Measurements from ENCODE around the gene TMEM63A. TPM values are rescaled to one million over a fixed set of nuclear protein-coding genes. Genes with fewer than 3 reads are reported as not detected.

Gene TMEM63A
- total and polyA plus RNA-seq, 2 of the 13 experiments (the other 11 are each of a cell fraction or from before 2014, with no cell fraction given): 23.9 to 53.3 TPM

DNA sequence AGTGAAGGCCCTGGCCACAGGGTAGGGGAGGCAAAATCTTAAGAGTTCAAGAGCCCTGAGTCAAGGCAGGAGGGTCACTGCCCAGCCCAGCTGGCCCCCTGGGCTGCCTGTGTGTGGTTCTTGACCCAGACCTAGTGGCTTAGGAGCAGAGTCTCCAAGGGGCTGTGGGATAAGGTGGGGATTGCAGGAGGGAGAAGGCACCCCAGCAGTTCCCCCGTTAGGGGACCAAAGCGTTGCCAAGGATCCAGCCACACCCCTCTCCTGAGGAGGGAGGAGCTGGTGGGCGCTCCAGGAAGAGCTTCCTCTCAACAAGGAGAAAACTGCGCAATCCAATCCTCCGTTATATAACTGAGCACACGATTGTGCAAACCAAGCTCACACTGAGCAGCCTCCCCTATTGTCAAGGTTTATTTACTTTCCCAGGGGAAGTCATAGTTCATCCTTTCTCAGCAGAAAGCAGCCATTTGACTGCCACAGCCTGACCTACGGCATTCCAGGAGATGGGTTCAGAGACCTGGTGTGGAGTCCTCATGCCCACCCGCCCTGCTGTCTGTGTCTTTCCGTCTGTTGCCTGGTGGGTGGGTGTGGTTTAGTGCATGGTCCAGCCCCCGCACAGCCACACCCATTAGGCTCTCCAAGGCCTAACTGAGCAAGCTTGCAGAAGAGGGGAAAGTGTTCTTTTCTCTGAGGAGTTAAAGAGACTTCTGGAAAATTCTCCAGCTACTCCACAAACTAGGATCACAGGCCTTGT is 68.8 kb downstream of the TMEM63A start (continued):
- TF ChIP-seq, protein P1, sequence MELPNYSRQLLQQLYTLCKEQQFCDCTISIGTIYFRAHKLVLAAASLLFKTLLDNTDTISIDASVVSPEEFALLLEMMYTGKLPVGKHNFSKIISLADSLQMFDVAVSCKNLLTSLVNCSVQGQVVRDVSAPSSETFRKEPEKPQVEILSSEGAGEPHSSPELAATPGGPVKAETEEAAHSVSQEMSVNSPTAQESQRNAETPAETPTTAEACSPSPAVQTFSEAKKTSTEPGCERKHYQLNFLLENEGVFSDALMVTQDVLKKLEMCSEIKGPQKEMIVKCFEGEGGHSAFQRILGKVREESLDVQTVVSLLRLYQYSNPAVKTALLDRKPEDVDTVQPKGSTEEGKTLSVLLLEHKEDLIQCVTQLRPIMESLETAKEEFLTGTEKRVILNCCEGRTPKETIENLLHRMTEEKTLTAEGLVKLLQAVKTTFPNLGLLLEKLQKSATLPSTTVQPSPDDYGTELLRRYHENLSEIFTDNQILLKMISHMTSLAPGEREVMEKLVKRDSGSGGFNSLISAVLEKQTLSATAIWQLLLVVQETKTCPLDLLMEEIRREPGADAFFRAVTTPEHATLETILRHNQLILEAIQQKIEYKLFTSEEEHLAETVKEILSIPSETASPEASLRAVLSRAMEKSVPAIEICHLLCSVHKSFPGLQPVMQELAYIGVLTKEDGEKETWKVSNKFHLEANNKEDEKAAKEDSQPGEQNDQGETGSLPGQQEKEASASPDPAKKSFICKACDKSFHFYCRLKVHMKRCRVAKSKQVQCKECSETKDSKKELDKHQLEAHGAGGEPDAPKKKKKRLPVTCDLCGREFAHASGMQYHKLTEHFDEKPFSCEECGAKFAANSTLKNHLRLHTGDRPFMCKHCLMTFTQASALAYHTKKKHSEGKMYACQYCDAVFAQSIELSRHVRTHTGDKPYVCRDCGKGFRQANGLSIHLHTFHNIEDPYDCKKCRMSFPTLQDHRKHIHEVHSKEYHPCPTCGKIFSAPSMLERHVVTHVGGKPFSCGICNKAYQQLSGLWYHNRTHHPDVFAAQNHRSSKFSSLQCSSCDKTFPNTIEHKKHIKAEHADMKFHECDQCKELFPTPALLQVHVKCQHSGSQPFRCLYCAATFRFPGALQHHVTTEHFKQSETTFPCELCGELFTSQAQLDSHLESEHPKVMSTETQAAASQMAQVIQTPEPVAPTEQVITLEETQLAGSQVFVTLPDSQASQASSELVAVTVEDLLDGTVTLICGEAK (IDR thresholded peaks at IDR 0.05): no peak
- TF ChIP-seq, protein P1 (CRISPR knock-in tag; IDR thresholded peaks at IDR 0.05): peak; percentile 85
- peak; percentile 75; the same call in 1 of the 2 replicates for TF ChIP-seq ZNF816 (CRISPR knock-in tag; IDR thresholded peaks at IDR 0.05; ENCODE audit: borderline replicate concordance)
- peak; percentile 82; the same call in 1 of the 2 replicates for TF ChIP-seq YEATS4 (CRISPR knock-in tag; IDR thresholded peaks at IDR 0.05; ENCODE audit: borderline replicate concordance)
- TF ChIP-seq ZFY (CRISPR knock-in tag; IDR thresholded peaks at IDR 0.05): peak; percentile 66
- no peak for TF ChIP-seq TOPORS (CRISPR knock-in tag; IDR thresholded peaks at IDR 0.05)
- peak; percentile 48 for TF ChIP-seq MAZ (IDR thresholded peaks at IDR 0.05; ENCODE audit: borderline replicate concordance, low read depth, low read length)
- TF ChIP-seq MAZ (CRISPR knock-in tag; IDR thresholded peaks at IDR 0.05; ENCODE audit: low read depth): peak; percentile 76
- TF ChIP-seq ZNF3 (CRISPR knock-in tag; IDR thresholded peaks at IDR 0.05): peak; percentile 85
- peak; percentile 74; the same call in 1 of the 2 replicates for TF ChIP-seq ZNF589 (CRISPR knock-in tag; conservative IDR thresholded peaks at IDR 0.05)
- TF ChIP-seq ARHGAP35 (CRISPR knock-in tag; IDR thresholded peaks at IDR 0.05; ENCODE audit: borderline replicate concordance): no peak
- no peak for TF ChIP-seq ZBTB44 (CRISPR knock-in tag; IDR thresholded peaks at IDR 0.05)
- TF ChIP-seq ZNF235 (CRISPR knock-in tag; IDR thresholded peaks at IDR 0.05; ENCODE audit: borderline replicate concordance): no peak
- no peak for TF ChIP-seq REXO4 (CRISPR knock-in tag; IDR thresholded peaks at IDR 0.05; ENCODE audit: borderline replicate concordance)
- TF ChIP-seq NAIF1 (CRISPR knock-in tag; IDR thresholded peaks at IDR 0.05; ENCODE audit: borderline replicate concordance): no peak
- TF ChIP-seq ZNF18 (CRISPR knock-in tag; IDR thresholded peaks at IDR 0.05; ENCODE audit: insufficient replicate concordance): peak; percentile 90
- TF ChIP-seq AGO1 (IDR thresholded peaks at IDR 0.05; ENCODE audit: low read depth, low read length, poor library complexity, severe bottlenecking): no peak

Data from HepG2 (cell line).